DOHH2 (cell line): ENCODE data around the gene CABP4.
A peak's percentile ranks its signal among the peaks of the same experiment; 100 is the strongest.

ENCODE experiments used
- H3F3A ChIP-seq: fragments of 200-600 bp; sonication (generic), shearing (Covaris generic); 2 replicates; pipeline ENCODE4 v1.6.0; 2016; ENCODE audit warnings: antibody characterized with exemption, mild to moderate bottlenecking; ENCODE audit not compliant: control insufficient read depth, insufficient read depth
- H3K27ac ChIP-seq: fragments of 200-600 bp; sonication (generic); 2 replicates; pipeline ENCODE4 v1.5.1; 2014; ENCODE audit warnings: low read depth, mild to moderate bottlenecking, low read length, moderate library complexity
- H3K27me3 ChIP-seq: fragments of 200-600 bp; sonication (generic); 2 replicates; pipeline ENCODE4 v1.6.1; 2014; ENCODE audit warnings: mild to moderate bottlenecking, low read length, mixed read lengths; ENCODE audit not compliant: control insufficient read depth
- H3K36me3 ChIP-seq: fragments of 200-600 bp; sonication (generic); 2 replicates; pipeline ENCODE4 v1.6.1; 2014; ENCODE audit warnings: mild to moderate bottlenecking, low read length, moderate library complexity, mixed read lengths; ENCODE audit not compliant: control insufficient read depth
- H3K4me1 ChIP-seq: fragments of 200-600 bp; sonication (generic); 2 replicates; pipeline ENCODE4 v1.6.1; 2014; ENCODE audit warnings: mild to moderate bottlenecking, low read length, mixed read lengths; ENCODE audit not compliant: control insufficient read depth
- H3K4me2 ChIP-seq: fragments of 200-600 bp; sonication (generic); 2 replicates; pipeline ENCODE4 v1.6.0; 2014; ENCODE audit warnings: mild to moderate bottlenecking, low read length, moderate library complexity
- H3K4me3 ChIP-seq: fragments of 200-600 bp; sonication (generic); 2 replicates; pipeline ENCODE4 v1.5.1; 2014; ENCODE audit warnings: mild to moderate bottlenecking, low read length, mixed read lengths
- H3K79me2 ChIP-seq: fragments of 200-600 bp; sonication (generic); 2 replicates; pipeline ENCODE4 v1.6.1; 2014; ENCODE audit warnings: mild to moderate bottlenecking, low read length, mixed read lengths; ENCODE audit not compliant: control insufficient read depth
- H3K9me2 ChIP-seq: fragments of 200-600 bp; sonication (generic); replicated peaks from 2 replicates; pipeline ENCODE4 v1.6.1; 2014; ENCODE audit warnings: mild to moderate bottlenecking, low read length, mixed read lengths; ENCODE audit not compliant: control insufficient read depth
- H3K9me3 ChIP-seq: fragments of 200-600 bp; sonication (generic); 2 replicates; pipeline ENCODE4 v1.6.1; 2014; ENCODE audit warnings: antibody characterized with exemption, low read length, mixed read lengths; ENCODE audit not compliant: control insufficient read depth, insufficient read depth
- H4K20me1 ChIP-seq: fragments of 200-600 bp; sonication (generic); 2 replicates; pipeline ENCODE4 v1.6.0; 2014; ENCODE audit warnings: low read depth, mild to moderate bottlenecking, antibody characterized with exemption, low read length, moderate library complexity; ENCODE audit not compliant: control insufficient read depth, insufficient read depth
- CTCF ChIP-seq: fragments of 200-600 bp; sonication (generic); IDR thresholded peaks from one replicate; pipeline ENCODE4 v1.5.1; 2014; ENCODE audit warnings: antibody characterized with exemption, mild to moderate bottlenecking, low read depth, low read length; ENCODE audit not compliant: poor library complexity, severe bottlenecking
- EZH2phosphoT487 ChIP-seq: fragments of 200-600 bp; sonication (generic); IDR thresholded peaks from 2 replicates; pipeline ENCODE4 v1.6.1; 2017; ENCODE audit warnings: borderline replicate concordance, mild to moderate bottlenecking, antibody characterized with exemption, low read length, moderate library complexity, mixed read lengths

The CABP4 gene

GRCh38 chr11:67431346-67432249 is 23.6 kb upstream of the CABP4 start:
- peaks cover 68% of the 10 kb centered on the region for H3K36me3 ChIP-seq
- peaks cover 31% of the 10 kb centered on the region for H3F3A ChIP-seq
- H3K27ac ChIP-seq, result no peak overlapping the region
- no peaks in the 10 kb centered on the region for H3K27me3 ChIP-seq
- peaks cover 12% of the 10 kb centered on the region; the same call in 1 of the 2 replicates for H4K20me1 ChIP-seq
- TF ChIP-seq EZH2phosphoT487 (no peak), CTCF (no peak)
- H3K9me2 ChIP-seq, result no peaks in the 10 kb centered on the region
- no peak overlapping the region for H3K4me2 ChIP-seq
- H3K4me1 ChIP-seq, result peaks cover 47% of the 10 kb centered on the region
- no peak overlapping the region for H3K4me3 ChIP-seq
- H3K79me2 ChIP-seq, result peaks cover 55% of the 10 kb centered on the region
- no peaks in the 10 kb centered on the region for H3K9me3 ChIP-seq

GRCh38 chr11:67432655-67433349 is 22.4 kb upstream of the CABP4 start:
- Histone ChIP-seq H3K36me3 (peaks cover 78% of the 10 kb centered on the region), H3K4me2 (0 out of 2 replicates have a peak overlapping the region, but pooled peaks have one; percentile 94), H3K9me3 (no peaks in the 10 kb centered on the region), H3K9me2 (no peaks in the 10 kb centered on the region), H3K4me3 (no peak overlapping the region), H3K4me1 (peaks cover 46% of the 10 kb centered on the region), H3K79me2 (peaks cover 66% of the 10 kb centered on the region), H3K27me3 (no peaks in the 10 kb centered on the region), H3F3A (peaks cover 34% of the 10 kb centered on the region), H4K20me1 (peaks cover 12% of the 10 kb centered on the region; the same call in 1 of the 2 replicates), H3K27ac (no peak overlapping the region)
- no peak for TF ChIP-seq CTCF
- no peak for TF ChIP-seq EZH2phosphoT487

- Histone ChIP-seq H3K79me2 (peaks cover 71% of the 10 kb centered on the region), H3F3A (peaks cover 36% of the 10 kb centered on the region), H3K9me3 (no peaks in the 10 kb centered on the region), H3K4me3 (no peak overlapping the region), H3K9me2 (no peaks in the 10 kb centered on the region), H3K27ac (peak overlapping the region; percentile 97; the same call in 1 of the 2 replicates), H3K4me1 (peaks cover 54% of the 10 kb centered on the region), H3K4me2 (peak overlapping the region; percentile 94), H3K36me3 (peaks cover 86% of the 10 kb centered on the region), H3K27me3 (no peaks in the 10 kb centered on the region), H4K20me1 (peaks cover 12% of the 10 kb centered on the region; the same call in 1 of the 2 replicates)
- TF ChIP-seq EZH2phosphoT487 (no peak), CTCF (no peak)
Measured at GRCh38 chr11:67433536-67434394, 21.4 kb upstream of the CABP4 start.
